GM21529 (cell line): ENCODE results near the gene PPIL1.
"Not testable (repeated sequence)": the region's sequence is repeated elsewhere in the genome, so short reads cannot be mapped to it uniquely, and the experiment has no call there.

ENCODE experiments used
- ATAC-seq: cut with Tn5 transposase; IDR thresholded peaks from one replicate; pipeline ENCODE4 v1.9.1; 2021; ENCODE audit not compliant: unreplicated experiment

Gene PPIL1

DNA sequence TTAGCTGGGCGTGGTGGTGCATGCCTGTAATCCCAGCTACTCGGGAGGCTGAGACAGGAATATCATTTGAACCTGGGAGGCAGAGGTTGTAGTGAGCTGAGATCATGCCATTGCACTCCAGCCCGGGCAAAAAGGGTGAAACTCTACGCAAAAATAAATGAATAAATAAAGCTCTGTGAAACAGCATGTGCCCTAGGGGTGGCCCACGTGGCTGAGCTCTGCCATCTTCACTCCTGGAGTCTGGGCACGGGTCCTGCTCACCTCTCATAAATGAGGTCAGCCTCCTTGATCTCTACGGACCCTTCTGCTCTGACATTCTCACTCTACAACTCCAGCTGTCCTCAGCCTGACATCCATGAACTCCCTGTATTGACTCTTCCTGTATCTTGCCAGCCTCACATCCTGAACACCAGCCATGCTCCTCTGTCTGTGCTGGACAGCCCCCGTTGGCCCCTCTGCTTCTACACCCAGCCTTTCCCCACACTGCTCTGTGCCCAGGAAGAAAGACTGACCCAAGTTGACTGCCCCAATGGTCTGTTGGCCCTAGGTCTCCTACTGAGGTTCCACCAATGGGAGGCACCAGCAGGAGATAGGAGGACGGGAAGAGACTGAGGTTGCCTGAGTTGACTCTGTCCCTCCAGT lies 57.3 kb downstream of the PPIL1 start:
- ATAC-seq: no peak

DNA sequence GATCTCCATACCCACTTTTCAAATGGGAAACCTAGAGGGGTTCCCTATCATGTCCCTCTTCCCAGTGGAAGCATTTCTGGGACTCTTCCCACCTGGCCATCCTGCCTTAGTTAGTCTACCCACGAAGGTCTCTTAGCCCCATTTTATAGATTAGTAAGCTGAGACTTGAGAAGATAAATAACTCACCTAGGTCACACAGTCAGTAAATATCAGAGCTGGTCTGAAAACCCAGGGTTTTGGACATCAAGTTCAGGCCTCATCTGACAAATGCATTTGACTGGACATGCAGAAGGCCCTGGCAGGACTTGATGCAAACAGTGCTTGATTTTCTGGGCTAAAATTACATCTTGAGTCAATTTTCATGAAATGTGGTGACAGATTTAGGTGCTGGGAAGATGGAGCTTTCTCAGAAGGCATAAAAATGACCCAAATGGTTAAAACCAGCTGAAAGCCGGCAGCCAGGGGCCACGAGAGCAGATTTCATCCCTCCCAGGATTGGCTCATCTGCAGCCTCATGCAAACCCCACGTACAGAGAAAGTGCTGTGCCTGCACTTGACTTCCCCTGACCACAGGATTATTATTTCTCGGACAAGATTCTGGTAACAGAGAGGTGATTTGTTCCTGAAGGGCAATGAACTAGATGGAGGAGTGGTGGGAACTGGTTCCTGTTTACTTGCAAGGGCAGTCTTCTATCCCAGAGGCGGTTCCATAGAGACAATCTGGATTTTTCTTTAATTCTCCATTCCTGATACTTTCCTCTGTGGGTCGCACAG lies 58.5 kb downstream of the PPIL1 start:
- ATAC-seq: no peak

DNA sequence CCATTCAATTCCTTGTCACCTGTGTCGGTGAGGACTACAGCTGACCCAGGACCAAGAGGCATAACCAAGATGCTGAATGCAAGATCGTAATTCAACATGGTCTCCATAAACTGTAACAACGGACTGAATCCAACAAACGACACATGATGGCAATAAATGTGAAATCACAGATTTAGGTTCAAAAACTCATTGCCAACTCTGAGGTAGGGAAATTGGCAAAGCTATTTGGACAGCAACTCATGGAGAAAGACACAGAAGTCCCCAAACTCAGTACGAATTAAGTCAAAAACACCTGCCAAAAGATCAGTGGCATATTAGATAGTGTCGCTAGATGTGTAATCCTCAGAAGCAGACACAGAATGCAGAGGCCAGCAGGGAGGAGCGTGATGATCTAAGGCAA lies 60.4 kb downstream of the PPIL1 start:
- no peak for ATAC-seq

DNA sequence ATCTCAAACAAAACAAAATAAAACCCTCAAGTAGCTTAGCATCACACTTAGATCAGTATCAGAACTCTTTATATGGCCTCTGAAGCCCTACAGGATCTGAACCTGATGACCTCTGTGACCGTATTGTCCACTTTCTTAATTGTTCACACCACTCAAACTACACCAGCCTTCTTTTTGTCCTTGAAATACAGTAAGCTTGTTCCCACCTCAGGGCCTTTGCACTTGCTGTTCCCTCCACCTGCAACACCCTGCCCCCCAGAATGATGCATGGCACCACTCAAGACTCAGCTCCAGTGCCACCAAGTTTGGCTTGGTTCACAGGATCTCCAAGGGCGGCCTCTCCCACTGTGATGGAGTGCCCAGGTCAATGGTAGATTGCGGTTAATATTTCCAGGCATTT lies 61.1 kb downstream of the PPIL1 start:
- no peak for ATAC-seq

DNA sequence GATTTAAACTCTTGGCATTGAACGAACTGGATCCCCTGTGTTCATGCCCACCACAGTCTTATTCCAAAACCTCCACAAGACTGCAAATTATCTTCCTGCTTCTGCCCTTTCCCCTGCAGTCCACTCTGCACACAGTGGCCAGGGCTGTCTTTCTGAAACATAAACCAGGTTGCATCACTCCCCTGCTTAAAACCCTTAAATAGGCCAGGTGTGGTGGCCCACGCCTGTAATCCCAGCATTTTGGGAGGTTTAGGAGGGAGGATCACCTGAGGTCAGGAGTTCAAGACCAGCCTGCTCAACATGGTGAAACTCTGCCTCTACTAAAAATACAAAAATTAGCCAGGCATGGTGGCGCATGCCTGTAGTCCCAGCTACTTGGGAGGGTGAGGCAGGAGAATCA lies 61.6 kb downstream of the PPIL1 start:
- not testable (repeated sequence) for ATAC-seq

DNA sequence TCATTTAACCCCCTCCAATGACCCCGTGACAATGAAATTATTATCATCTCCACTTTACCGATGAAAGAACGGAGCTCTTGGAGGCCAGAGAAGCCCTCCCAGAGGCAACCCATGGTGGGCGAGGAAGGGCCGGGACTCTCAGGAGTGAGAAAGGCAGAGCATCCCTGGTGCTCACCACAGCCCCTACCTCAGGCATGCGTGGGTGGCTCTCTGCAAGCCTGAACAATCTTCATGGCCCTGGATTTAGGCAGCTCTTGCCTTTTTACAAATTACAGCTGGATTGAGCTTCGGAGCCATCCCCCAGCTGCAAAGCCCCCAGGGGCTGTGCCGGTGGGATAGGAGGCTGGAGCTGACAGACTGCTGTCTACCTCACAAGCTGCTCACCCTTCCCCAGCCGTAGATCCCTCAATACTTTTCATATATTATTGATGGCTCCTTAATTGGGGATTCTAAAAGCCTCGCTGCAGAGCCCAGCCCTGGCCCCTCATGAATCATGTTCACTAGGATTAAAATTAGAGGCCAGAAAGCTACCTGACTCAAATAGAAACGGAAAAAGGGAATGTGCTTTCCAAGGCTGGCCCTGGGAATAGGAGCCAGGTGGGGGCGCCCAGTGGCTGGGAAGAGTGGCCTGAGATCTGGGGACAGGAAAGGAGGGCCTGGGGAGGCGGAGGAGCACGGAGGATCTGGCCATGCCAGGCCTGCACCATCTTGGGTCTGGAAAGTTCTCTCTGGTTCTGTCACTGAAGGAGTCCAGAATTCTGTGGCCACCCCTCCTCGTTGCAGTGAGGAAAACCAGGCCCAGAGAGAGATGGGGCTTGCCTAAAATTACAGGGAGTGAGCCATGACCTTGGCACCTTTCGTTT lies 64.4 kb downstream of the PPIL1 start:
- no peak for ATAC-seq

DNA sequence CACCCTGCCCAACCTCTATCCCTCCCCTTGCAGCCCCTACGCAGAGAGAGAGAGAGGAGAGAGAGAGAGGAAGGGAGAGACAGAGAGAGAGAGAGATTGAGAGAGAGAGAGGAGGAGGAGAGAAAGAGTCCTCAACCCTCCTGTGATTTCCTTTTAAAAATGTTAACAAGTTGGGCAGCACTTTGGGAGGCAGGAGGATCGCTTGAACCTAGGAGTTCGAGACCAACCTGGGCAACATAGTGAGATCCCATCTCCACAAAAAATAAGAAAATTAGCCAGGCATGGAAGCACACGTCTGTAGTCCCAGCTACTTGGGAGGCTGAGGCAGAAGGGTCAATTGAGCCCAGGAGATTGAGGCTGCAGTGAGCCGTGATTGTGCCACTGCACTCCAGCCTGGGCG lies 65.4 kb downstream of the PPIL1 start:
- no peak for ATAC-seq

GRCh38 chr6:36808634-36809033 lies 66.0 kb downstream of the PPIL1 start:
- ATAC-seq: no peak

DNA sequence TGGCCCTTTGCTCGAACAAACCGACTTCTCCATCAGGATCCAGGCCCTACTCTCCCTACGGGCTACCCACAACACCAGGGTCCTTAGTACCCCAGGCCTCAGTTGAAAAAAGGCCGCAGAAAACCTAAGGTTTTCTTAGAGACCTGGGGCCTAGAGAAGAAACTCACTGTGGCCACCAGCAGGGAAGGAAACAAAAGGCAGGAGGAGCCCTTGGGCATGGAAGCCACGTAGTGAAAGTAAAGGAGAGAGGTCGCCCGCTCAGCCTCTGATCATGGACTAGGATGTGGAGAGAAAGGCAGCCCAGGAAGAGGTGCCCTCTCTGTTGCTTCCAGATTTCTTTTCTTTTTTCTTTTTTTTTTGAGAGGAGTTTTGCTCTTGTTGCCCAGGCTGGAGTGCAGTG lies 66.9 kb downstream of the PPIL1 start:
- no peak for ATAC-seq

DNA sequence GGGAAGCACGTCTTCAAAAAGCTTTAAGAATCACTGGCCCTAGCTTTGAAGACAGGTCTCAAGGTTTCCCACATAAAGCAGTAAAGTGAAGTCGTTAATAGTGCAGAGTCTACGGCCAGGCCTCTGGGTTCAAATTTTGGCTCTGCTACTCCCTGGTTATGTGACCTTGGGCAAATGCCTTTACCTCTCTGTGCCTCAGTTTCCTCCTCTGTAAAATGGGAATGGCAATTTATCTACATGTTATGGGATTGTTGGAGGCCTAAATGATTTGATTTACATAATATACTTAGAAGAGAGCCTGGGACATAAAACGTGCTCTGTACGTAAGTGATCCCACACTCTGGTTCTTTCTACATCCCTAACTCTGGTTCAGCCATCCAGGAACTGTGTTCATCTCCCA lies 67.5 kb downstream of the PPIL1 start:
- no peak for ATAC-seq

DNA sequence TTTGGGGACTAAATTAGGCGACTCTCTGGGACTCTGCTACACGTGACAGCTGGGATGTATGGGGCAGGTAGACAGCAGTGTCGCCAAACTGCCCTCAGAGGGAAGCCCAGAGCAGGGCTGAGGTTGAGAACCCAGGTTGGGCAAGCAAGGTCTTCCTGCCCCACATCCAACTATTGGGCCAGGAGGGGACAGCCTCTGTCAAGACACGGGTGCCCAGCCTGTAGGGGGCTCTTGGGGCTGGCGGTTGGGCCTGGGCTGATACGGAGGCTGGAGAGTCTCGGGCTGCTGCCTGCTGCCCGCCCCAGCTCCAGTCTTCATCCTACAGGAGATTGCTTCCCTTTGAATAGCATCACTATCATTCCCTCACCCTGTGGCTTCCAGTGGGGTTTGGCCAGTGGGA lies 68.7 kb downstream of the PPIL1 start:
- no peak for ATAC-seq

DNA sequence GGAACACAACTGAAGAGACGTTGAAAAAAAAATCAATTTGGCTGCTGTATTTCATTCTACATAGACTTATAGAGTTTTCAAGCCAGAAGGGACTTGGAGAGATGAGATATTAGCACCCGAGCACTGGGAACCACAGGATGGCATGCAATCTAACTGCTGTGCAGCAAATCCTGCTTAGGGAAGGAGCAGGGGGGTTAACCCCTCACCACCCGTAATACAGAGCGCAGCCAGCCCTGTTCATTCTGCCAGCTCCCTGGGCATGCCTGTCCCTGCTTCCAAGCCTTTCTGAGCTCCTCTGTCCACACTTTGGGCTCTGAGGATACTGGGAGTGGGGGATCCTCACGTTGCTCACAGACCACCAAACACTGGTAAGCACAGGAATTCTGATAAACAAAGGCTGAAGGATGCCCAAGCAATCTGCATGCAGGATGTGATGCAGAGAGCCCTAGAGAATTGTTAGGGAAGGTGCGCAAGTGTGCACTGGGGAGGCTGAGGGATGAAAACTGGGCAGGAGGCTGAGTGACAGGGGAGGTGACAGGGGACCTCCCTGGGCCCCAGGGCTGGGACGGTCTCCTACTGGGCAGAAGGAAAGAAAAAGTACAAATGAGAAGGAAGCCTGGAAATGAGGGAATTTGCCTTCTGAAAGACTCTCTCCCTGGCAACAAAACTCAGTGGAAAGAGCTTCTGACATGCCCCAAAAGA lies 69.4 kb downstream of the PPIL1 start:
- ATAC-seq: no peak
